K562 treated with DMSO at 1 percent for 12 hours (cell line): Measurements from ENCODE around the gene PTRH2. TPM values are rescaled to one million over a fixed set of nuclear protein-coding genes. Genes with fewer than 3 reads are reported as not detected.

ENCODE experiments used
- total RNA-seq: library from RNA; unstranded; fragments of 300-600 nt; gene quantifications from 2 replicates; pipeline ENCODE4 v1.2.3, GENCODE V29; 2022; ENCODE audit not compliant: insufficient read depth

PTRH2 gene
- 30.2 and 32.9 TPM in 2 replicates for total RNA-seq

DNA sequence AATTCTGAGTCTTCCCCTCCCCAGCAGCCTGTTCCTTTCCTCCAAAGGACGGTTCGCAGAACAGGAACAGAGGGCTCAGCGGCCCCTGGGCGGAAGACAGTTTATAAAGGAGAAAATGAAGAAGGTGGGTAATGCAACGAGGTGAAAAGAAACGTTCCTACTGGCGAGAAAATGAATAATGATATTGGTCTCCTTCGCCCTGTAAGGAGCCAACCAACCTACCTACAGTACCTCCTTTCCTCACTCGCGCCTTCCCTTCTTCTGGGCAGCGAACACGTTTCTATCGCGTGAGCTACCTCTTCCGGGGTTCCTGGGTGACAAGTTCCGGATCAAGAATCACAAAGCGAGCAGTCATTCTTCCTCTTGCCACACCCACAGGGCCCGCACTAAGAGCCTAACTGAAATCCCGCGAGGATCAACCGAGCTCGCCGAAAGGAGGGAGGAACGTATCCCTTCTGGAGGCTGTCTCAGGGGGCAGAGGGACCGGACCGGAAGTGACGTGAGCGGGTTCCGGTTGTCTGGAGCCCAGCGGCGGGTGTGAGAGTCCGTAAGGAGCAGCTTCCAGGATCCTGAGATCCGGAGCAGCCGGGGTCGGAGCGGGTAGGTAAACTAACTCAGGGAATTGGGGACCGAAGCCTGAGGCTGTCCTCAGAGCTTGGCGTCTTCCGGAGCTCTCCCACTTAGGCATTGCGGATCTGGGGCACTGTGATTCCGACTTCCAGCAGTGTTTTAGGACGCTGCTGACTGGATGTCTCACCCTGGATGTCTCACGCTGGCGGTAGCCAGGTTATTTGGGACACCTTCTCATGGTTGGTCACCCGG, at the start of gene PTRH2, which contains the start of gene VMP1:
TSS of gene PTRH2 (minus strand) at position 282 of the 822 bp plus-strand sequence. CDS start 9,452 bp downstream, outside the sequence.
TSS of gene VMP1 (plus strand) at position 506 of the 822 bp plus-strand sequence. CDS start 23,793 bp downstream, outside the sequence.

Other genes starting within 250 kb of the PTRH2 start
- 8.8 and 26.5 TPM in 2 replicates for gene DHX40, start 141.8 kb downstream of the PTRH2 start, total RNA-seq
- 58.4 and 153 TPM in 2 replicates for gene CLTC, start 87.5 kb downstream of the PTRH2 start, total RNA-seq
- 38.7 and 70.8 TPM in 2 replicates for gene VMP1, start 224 bp upstream of the PTRH2 start, total RNA-seq
- gene TUBD1, start 185.5 kb upstream of the PTRH2 start, total RNA-seq = 11.6 and 21.5 TPM in 2 replicates
- 5.2 and 22.9 TPM in 2 replicates for gene RPS6KB1, start 185.7 kb upstream of the PTRH2 start, total RNA-seq